Measurements from ENCODE around the gene JAM3. TPM values are rescaled to one million over a fixed set of nuclear protein-coding genes. Genes with fewer than 3 reads are reported as not detected.
"Not testable (repeated sequence)": the region's sequence is repeated elsewhere in the genome, so short reads cannot be mapped to it uniquely, and the experiment has no call there.

The JAM3 gene
- total RNA-seq, 1 donor from 2014 or later, result 17.6 TPM

DNA sequence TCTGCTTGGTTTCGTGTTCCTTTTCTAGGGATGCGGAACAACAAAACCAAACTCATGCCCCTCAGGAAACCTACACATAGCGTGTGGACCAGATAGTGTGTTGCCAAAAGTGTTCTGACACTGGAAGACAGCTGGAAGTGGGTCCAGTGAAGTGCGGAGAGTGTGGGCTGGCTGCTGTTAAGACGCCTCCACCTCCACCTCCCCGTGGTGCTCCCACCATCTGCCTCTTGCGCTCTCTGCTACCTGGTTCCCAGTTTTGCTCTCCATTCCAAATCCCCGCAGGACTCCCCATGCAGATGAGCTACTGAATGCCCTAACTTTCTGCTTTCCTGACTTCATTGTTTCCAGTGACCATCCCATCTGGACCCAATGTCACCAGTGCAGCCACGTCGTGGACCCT lies 103.1 kb downstream of the JAM3 start:
- no peaks in the 10 kb centered on the region for H3K9me3 Mint-ChIP-seq
- TF ChIP-seq, protein P1, sequence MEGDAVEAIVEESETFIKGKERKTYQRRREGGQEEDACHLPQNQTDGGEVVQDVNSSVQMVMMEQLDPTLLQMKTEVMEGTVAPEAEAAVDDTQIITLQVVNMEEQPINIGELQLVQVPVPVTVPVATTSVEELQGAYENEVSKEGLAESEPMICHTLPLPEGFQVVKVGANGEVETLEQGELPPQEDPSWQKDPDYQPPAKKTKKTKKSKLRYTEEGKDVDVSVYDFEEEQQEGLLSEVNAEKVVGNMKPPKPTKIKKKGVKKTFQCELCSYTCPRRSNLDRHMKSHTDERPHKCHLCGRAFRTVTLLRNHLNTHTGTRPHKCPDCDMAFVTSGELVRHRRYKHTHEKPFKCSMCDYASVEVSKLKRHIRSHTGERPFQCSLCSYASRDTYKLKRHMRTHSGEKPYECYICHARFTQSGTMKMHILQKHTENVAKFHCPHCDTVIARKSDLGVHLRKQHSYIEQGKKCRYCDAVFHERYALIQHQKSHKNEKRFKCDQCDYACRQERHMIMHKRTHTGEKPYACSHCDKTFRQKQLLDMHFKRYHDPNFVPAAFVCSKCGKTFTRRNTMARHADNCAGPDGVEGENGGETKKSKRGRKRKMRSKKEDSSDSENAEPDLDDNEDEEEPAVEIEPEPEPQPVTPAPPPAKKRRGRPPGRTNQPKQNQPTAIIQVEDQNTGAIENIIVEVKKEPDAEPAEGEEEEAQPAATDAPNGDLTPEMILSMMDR (IDR thresholded peaks at IDR 0.05), result no peak
- intact Hi-C loops (cut with micrococcal nuclease), result no loop called here
- ChIA-PET CTCF (no interaction called here), POLR2A (no interaction called here)
- DNase-seq (no peak), ATAC-seq (ENCODE audit: low read depth) (no peak)
- H3K4me1 Mint-ChIP-seq, result no peaks in the 10 kb centered on the region
- H3K27ac Mint-ChIP-seq, result no peak overlapping the region
- H3K27me3 Mint-ChIP-seq, result no peaks in the 10 kb centered on the region
- peaks cover 82% of the 10 kb centered on the region for H3K36me3 Mint-ChIP-seq (ENCODE audit: low read depth)
- H3K4me3 Mint-ChIP-seq, result no peak overlapping the region

DNA sequence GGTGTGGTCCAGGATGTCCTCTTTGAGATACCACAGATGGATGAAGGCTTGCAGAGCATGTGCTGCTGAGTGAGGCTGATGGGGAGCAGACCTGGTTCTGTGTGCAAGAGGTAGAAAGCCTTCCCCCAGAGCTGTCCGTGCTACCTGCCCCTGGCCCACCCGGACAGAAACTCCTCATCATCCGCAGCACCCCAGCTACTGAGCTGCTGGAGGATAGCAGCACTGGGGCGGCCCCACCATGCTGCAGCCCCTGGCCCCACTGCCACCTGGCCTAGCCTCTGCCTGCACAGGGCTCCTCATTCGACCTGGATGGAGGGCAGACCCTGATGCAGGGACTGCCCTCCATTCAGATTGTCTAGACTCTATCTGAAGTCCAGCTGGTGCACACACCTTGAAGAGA lies 104.4 kb downstream of the JAM3 start:
- H3K4me3 Mint-ChIP-seq, result no peak overlapping the region
- DNase-seq (no peak), ATAC-seq (ENCODE audit: low read depth) (no peak)
- no peaks in the 10 kb centered on the region for H3K27me3 Mint-ChIP-seq
- ChIA-PET POLR2A (no interaction called here), CTCF (no interaction called here)
- intact Hi-C loops (cut with micrococcal nuclease), result no loop called here
- H3K36me3 Mint-ChIP-seq (ENCODE audit: low read depth), result peaks cover 79% of the 10 kb centered on the region
- no peak overlapping the region for H3K27ac Mint-ChIP-seq
- TF ChIP-seq, protein P1 (IDR thresholded peaks at IDR 0.05), result no peak
- H3K4me1 Mint-ChIP-seq, result no peaks in the 10 kb centered on the region
- H3K9me3 Mint-ChIP-seq, result no peaks in the 10 kb centered on the region

DNA sequence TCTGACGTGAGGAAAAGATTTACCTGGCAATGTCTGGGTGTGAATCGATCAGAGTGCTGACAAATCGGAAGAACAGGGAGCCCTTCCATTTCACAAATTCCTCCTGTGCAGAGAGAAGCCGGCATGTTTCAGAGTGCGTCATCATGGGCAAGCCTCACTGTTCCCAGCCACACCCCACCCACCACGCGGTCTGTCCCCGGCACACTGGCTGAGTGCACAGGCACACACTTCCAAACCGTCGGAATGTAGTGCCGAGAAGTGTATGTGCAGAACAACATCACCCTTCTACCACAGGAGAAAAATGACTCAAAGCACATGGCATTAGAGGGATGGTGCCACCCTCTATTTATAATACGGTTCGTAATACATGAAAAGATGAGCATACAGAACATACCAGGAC lies 107.4 kb downstream of the JAM3 start:
- no peak for DNase-seq
- H3K4me1 Mint-ChIP-seq, result no peaks in the 10 kb centered on the region
- no peaks in the 10 kb centered on the region for H3K9me3 Mint-ChIP-seq
- TF ChIP-seq, protein P1 (IDR thresholded peaks at IDR 0.05), result no peak
- no peak overlapping the region for H3K4me3 Mint-ChIP-seq
- no peak overlapping the region for H3K27ac Mint-ChIP-seq
- H3K27me3 Mint-ChIP-seq, result no peaks in the 10 kb centered on the region
- POLR2A ChIA-PET, result no interaction called here
- CTCF ChIA-PET, result no interaction called here
- no peak for ATAC-seq (ENCODE audit: low read depth)
- peaks cover 76% of the 10 kb centered on the region for H3K36me3 Mint-ChIP-seq (ENCODE audit: low read depth)
- intact Hi-C loops (cut with micrococcal nuclease), result no loop called here

DNA sequence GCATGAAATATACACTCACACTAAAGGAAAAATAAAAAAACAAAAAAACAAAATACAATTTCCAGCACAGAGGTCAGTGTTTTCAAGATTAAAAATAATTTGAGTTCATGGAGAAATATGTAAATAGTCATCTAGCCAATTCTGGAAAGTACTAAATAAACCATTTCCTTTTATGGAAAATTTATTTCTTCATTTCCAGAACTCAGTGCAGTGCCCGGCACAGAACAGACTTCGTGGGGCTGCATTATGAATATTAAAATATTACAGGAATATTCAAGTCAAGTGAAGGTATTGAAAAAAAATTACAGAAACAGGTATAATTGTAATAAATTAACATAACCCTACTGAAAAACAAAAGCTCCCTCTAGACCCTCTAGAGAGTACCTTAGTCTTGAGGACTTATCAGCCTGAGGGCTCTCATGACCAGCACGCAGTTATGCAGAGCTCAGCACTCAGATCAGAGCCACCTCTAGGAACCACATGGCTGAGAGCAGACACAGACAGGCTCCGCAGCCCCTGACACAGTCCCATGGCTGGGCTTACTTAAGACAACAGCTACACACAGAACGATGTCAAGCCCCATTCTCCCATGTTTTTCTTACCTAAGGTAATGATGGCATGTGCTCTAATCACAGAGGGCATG lies 109.3 kb downstream of the JAM3 start:
- DNase-seq (no peak), ATAC-seq (ENCODE audit: low read depth) (no peak)
- ChIA-PET POLR2A (interaction anchor here (0.6 kb wide), 1 partner anchor 11 kb away, joined by 3 read pairs; no protein-coding TSS in a partner anchor), CTCF (no interaction called here)
- peaks cover 76% of the 10 kb centered on the region for H3K36me3 Mint-ChIP-seq (ENCODE audit: low read depth)
- TF ChIP-seq, protein P1 (IDR thresholded peaks at IDR 0.05), result no peak
- no peak overlapping the region for H3K4me3 Mint-ChIP-seq
- H3K4me1 Mint-ChIP-seq, result no peaks in the 10 kb centered on the region
- H3K9me3 Mint-ChIP-seq, result no peaks in the 10 kb centered on the region
- no peaks in the 10 kb centered on the region for H3K27me3 Mint-ChIP-seq
- intact Hi-C loops (cut with micrococcal nuclease), result no loop called here
- H3K27ac Mint-ChIP-seq, result no peak overlapping the region

DNA sequence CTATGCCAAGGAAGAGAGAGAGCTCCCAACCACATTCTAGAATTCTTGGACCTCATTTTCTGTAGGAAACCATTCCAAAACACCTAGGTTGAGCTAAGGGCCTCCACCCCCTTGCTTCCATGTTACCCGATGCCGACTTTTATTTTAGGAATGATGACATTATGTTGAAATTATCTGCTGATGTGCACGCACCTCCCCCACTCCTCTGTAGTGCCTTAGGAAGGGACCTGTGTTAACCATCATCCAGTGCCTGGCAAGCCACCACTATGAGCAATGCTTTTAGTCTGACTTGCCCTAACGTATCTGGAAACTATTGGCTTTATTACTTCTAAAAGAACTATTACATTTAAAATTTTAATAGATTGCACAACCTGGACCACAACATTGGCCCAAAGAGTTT lies 112.8 kb downstream of the JAM3 start:
- ChIA-PET CTCF (no interaction called here), POLR2A (interaction anchor here (0.5 kb wide), 1 partner anchor 71 kb away, joined by 7 read pairs; no protein-coding TSS in a partner anchor)
- Mint-ChIP-seq H3K9me3 (no peaks in the 10 kb centered on the region), H3K27ac (no peak overlapping the region), H3K4me3 (no peak overlapping the region), H3K27me3 (no peaks in the 10 kb centered on the region), H3K36me3 (ENCODE audit: low read depth) (peaks cover 66% of the 10 kb centered on the region), H3K4me1 (no peaks in the 10 kb centered on the region)
- TF ChIP-seq, protein P1 (IDR thresholded peaks at IDR 0.05), result no peak
- ATAC-seq (ENCODE audit: low read depth) (no peak), DNase-seq (no peak)
- intact Hi-C loops (cut with micrococcal nuclease), result no loop called here

DNA sequence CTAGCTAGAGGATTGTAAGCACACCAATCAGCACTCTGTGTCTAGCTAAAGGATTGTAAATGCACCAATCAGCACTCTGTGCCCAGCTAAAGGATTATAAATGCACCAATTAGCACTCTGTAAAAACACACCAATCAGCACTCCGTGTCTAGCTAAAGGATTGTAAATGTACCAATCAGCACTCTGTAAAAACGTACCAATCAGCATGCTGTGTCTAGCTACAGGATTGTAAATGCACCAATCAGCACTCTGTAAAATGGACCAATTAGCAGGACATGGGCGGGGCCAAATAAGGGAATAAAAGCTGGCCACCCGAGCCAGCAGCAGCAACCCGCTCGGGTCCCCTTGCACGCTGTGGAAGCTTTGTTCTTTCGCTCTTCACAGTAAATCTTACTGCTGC lies 119.2 kb downstream of the JAM3 start:
- H3K4me1 Mint-ChIP-seq; POLR2A ChIA-PET; CTCF ChIA-PET; ATAC-seq (ENCODE audit: low read depth); H3K9me3 Mint-ChIP-seq; H3K27me3 Mint-ChIP-seq; H3K4me3 Mint-ChIP-seq; intact Hi-C loops (cut with micrococcal nuclease); DNase-seq; H3K27ac Mint-ChIP-seq: not testable (repeated sequence)
- H3K36me3 Mint-ChIP-seq (ENCODE audit: low read depth), result peaks cover 79% of the 10 kb centered on the region

Measured in activated B cell treated with CpG ODN at 0.5 μM for 24 hours (primary cell).